ENCODE results near the gene NQO1.

NQO1 gene

GRCh38 chr16:69706256-69706974 lies 19.9 kb downstream of the NQO1 start:
- DNase-seq: no peak

- DNase-seq: no peak
Measured at GRCh38 chr16:69703638-69704037, 22.7 kb downstream of the NQO1 start.

GRCh38 chr16:69701866-69702265 lies 24.5 kb downstream of the NQO1 start:
- DNase-seq: no peak

- DNase-seq: no peak
Measured at GRCh38 chr16:69701452-69701851, 24.9 kb downstream of the NQO1 start.

GRCh38 chr16:69699915-69700314 lies 26.4 kb downstream of the NQO1 start:
- DNase-seq: no peak

GRCh38 chr16:69698404-69698803 lies 28.0 kb downstream of the NQO1 start:
- no peak for DNase-seq

GRCh38 chr16:69693916-69694315 lies 32.4 kb downstream of the NQO1 start:
- no peak for DNase-seq

GRCh38 chr16:69691980-69692911 lies 34.1 kb downstream of the NQO1 start:
- no peak for DNase-seq

GRCh38 chr16:69688589-69688988 lies 37.8 kb downstream of the NQO1 start:
- no peak for DNase-seq

- DNase-seq: no peak
Measured at GRCh38 chr16:69680358-69680757, 46.0 kb downstream of the NQO1 start.

- no peak for DNase-seq
Measured at GRCh38 chr16:69672998-69673713, 53.2 kb downstream of the NQO1 start.

GRCh38 chr16:69672315-69672997 lies 53.9 kb downstream of the NQO1 start:
- no peak for DNase-seq

- DNase-seq: no peak
Measured at GRCh38 chr16:69669577-69669976, 56.8 kb downstream of the NQO1 start.

GRCh38 chr16:69663846-69664245 lies 62.5 kb downstream of the NQO1 start:
- no peak for DNase-seq

- DNase-seq: no peak
Measured at GRCh38 chr16:69662901-69663300, 63.5 kb downstream of the NQO1 start.

GRCh38 chr16:69660166-69660565 lies 66.2 kb downstream of the NQO1 start:
- DNase-seq: no peak

All from NCI-H2081 treated with DMSO at 0.1 percent for 48 hours (cell line).